Inflammatory macrophage (primary cell): Measurements from ENCODE around the gene CDK4.
"Not testable (repeated sequence)": the region's sequence is repeated elsewhere in the genome, so short reads cannot be mapped to it uniquely, and the experiment has no call there.

Source experiments
- DNase-seq, 2 donors: peaks; one replicate each; pipeline ENCODE4 v3.0.0-alpha.2; 2020 to 2022
- total RNA-seq, 18 experiments: gene quantifications; one replicate each; lab custom pipeline; 2026; ENCODE audit warnings: mixed read lengths in 6 of 18, inconsistent platforms in 2 of 18; lab: John Stamatoyannopoulos, UW

CDK4 gene
- total RNA-seq, result 26.7 to 88.3 (median 65.9) reads per million in 18 experiments

DNA sequence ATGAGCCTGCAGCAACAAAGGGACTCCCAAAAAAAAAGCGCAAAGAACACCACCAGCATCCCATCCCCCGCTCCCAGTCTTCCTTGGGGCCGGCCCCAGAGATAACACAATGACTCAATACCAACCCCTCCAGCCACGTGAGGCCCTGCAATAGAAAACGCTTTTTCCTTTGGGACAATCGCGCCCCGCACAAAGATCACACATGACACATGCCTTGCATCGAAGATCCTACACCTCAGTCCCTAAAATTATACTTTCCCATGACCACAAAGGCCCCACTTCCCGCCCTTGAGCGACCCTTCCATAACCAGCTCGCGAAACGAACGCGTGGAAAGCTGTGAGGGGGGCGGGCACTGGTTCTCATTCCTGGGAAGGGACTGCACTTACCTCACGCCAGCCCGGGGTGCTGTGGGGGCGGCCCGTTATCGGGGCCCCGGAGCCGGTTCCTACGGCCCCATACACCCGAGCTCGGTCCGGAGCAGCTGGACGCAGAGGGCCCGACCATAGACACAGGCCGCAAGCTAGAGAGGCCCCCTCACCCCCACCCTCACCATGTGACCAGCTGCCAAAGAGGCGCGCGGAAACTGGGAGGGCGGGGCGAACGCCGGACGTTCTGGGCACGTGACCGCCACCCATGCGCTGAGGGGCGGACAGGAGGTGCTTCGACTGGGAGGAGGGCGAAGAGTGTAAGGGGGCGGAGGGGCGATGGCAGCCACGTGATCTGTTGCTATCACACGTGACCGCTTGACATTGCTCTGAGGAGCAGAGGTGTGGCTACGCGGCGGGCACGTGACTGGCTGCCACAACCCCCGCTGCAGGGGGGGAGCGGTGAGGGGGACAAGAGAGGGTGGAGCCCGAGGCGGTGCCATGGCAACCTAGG, at the start of gene CDK4:
CDK4 (minus strand) TSS at position 523 of the 880 bp plus-strand sequence. CDS start 593 bp downstream, outside the sequence.
- DNase-seq, result peak; percentile 99

DNA sequence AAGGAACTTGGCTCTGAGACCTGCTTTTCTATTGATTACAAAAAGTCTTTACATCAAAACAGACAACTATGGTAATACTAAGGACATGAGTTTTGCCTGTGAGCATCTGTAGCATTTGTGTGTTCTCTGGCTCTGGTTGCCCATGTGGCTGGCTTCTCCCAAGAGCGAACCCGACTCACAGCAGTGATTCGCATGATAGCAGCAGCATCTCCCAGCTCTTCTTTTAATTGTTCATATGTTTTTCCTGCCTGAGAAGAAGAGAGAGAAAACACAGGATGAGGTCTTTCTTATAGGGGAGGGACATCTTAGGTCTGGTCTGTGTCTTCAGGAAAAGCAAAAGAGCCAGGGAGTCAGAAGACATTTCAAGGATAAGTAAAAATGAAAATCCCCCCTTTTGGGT, 48.9 kb upstream of the CDK4 start:
- DNase-seq, result no peak

DNA sequence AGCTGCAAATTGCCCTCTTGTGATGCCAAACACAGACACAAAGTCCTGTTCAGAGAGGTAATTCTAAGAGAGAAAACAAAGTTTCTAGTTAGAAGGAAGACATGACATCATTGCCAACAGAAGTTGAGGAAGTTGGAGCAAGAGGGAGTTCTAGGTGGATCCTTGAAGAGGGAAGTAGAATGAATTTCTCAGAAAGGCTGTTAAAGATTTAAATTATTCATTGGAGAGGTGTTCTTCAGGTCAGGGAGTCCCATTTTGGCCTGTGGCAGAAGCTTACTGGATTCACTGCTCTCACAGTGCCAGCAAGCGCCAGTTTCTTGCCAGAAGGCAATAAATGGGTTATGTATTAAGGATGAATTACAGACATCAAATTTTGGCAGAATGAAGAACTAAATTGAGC, 45.8 kb upstream of the CDK4 start:
- DNase-seq, result peak; percentile 57 to 70

DNA sequence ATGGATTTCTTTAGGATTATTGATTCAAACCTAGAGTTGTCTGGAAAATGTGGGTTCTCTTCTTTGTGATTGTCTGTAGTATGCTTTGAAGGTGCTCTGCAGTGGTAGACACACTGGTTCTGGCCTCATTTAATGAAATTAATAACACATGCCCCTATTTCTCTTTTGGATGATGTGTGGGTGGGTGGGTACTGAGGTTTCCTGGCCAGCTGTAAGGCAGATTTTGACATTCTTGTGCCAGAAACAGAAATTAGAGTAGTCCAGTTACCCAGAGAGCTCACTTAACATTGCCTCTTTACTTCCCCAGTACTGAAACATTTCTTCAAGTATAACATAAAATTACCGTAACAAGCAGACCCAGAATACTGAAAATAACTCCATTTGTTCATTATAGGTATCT, 44.9 kb upstream of the CDK4 start:
- peak in 1 of 2 donors; percentile 18 for DNase-seq

DNA sequence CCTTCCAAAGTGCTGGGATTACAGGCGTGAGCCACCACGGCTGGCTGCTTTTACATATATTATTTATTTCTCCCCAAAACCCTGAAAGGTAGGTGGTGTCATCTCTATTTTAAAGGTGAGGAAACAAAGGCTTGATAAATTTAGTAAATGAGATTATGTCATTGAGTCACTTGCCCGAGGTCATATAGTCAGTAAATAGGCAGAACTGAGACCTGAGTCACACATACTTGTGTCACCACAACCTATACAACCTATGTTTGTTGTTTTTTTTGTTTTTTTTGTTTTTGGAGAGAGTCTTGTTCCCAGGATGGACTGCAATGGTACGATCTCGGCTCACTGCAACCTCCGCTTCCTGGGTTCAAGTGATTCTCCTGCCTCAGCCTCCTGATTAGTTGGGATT, 43.2 kb upstream of the CDK4 start:
- DNase-seq, result no peak

DNA sequence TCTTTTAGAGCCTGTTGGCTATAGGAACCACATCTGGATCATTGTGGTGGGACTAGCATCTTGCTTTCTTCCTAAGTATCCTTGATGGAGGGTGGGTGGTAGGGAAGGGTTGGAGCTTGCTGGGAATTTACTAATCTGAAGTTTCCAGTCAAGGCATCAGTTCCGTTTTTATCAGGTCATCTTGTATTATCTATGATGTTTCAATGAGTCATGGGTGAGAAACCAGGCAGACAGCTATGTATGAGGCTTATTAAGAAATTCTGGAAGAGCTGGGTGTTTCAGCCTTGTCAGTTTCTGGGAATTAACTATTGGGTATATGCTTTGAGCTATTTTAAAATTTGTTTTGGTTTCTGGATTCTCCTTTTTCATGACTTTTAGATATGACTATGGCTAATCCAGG, 41.8 kb upstream of the CDK4 start:
- DNase-seq, result peak; percentile 45 to 50

DNA sequence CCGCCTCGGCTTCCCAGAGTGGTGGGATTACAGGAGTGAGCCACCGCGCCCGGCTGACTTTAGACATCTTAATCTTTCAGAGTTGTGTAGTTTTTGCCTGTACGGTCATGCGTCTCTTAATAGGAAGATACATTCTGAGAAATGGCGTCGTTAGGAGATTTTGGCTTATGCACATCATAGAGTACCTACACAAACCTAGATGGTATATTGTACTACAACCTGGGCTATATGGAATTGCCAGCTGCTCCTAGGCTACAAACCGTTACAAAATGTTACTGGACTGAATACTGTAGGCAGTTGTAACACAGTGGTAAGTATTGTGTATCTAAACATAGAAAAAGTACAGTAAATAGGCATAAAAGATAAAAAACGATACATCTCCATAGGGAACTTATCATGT, 31.8 kb upstream of the CDK4 start:
- no peak for DNase-seq

DNA sequence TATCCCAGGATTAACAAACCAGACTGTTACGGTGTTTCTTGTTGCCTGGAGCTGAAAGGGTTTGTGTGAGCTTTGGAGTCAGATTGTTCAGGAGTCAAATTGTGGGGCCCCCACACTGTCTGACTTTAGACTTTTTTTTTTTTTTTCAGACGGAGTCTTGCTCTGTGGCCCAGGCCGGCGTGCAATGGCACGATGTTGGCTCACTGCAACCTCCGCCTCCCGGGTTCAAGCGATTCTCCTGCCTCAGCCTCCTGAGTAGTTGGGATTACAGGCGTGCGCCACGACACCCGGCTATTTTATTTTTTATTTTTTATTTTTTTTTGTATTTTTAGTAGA, 31.3 kb upstream of the CDK4 start:
- DNase-seq, result no peak

DNA sequence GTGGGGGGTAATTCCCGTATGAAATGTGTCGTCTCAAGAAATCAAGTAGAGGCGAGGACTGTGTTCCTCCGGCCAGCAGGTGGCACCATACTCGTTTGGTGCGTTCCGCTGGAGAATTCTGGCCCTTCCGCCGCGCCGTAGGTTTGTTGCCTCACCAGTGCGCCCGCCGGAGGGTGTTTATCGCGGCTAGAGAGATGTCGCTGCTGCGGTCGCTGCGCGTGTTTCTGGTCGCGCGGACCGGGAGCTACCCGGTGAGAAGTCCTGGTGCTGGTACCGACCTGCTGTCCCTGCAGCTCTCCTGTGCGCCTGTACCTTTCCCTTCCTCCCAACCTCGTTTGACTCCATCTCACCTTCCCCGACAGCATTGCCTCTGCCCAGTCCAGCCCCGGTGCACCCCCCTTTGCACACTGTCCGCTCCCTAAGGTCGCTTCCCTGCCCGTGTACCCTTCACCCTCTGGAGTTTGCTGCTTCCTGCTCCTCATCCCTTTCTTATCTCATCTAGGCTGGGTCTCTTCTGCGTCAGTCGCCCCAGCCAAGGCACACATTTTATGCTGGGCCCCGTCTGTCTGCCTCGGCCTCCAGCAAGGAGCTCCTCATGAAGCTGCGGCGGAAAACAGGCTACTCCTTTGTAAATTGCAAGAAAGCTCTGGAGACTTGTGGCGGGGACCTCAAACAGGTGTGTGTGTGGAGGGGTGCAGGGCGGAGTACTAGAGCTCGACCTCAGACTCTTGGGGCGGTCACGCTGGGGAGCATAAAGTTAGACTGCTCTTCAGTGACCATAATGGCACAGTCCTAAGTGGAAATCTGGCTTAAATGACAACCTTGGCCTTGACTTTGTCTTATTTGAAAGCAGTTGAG, 30.7 kb upstream of the CDK4 start, which contains the start of gene TSFM:
TSFM (plus strand) TSS at position 180 of the 858 bp plus-strand sequence; CDS start at position 195, 15 bp downstream.
- peak; percentile 96 for DNase-seq

DNA sequence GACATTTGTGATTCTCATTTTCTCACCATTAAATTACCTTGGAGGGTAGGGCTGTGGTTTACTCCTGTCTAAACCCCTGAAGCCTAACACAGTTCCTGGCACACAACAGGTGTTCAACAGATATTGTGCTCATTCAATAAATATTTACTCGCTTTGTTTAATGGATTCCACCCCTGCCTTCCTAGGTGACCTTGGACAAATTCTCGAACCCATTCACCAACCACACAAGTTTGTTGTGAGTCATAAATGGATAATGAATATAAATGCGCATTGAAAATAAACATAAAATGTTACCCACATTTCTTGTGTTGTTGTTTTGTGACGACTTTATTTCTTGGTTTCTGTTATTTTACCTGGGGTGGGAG, 30.1 kb upstream of the CDK4 start:
- no peak for DNase-seq

DNA sequence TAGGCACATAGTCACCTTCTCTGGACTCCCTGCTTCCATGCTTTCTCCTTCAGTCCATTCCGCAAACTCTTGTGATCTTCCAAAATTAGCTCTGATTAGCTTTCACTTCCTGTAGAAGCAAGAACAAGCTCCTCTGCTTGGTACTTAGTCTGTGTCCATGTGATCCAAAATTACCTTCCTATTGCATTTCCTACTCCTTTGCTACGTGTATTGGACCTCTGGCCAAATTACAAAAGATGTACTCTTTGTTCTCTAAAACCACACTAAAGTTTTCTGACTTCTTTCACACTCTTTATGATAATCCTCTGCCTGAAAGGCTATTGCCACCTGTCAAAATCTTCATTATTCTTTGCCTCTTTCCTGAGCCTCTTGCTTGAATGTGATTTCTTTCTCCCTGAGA, 29.7 kb upstream of the CDK4 start:
- DNase-seq, result no peak

DNA sequence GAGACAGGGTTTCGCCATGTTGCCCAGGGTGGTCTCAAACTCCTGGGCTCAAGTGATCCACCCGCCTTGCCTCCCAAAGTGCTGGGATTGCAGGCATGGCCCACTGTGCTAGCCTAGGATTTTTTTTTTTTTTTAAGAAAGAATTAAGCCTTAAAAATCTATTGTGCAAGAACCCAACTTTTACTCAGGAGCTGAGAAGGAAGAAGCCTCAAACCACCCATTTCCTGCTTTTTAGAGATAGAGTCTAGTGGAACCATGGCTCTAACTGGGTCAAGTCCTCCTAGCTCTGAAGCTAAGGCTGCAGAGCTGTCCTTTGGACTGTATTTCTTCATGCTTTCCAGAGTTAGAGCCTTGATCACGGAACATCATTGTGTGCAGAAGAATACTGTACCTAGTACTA, 29.1 kb upstream of the CDK4 start:
- DNase-seq, result peak; percentile 56 to 57

DNA sequence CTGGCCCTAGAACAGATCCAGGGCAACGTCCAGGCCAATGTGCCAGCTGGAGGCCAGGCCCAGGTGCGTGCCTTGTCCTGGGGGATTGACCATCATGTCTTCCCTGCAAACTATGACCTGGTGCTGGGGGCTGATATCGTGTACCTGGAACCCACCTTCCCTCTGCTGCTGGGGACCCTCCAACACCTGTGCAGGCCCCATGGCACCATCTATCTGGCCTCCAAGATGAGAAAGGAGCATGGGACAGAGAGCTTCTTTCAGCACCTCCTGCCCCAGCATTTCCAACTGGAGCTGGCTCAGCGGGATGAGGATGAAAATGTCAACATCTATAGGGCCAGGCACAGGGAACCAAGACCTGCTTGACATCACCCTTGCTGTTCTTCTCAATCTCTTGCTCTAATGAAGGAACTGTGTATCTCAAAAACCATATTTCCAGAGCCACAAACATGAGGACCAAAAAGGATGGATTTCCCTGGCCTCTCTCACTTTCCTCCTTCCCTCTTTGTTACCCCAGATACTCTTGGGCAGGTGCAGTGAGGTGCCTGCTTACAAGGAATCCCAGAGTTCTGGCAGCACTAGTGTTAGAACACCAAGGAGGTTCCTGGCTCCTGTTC, 28.3 kb upstream of the CDK4 start:
- DNase-seq, result no peak

DNA sequence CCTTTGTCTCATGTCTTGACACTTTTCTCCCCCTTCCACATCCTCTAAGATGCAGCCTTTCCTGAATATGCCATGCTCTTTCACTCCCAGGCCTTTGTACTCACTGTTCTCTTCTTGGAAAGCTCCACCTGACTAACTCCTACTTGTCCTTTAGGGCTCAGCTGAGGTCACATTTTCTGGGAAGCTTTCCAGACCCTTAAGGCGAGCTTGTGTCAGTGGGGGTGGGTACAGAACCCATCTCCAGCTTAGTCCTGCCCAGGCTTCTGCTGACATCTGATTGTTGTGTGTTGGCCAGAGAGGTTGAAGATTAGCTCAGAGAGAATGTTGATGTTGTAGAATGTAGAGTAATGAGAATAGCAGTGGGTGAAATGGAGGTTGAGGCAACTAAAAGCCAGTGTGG, 27.6 kb upstream of the CDK4 start:
- DNase-seq, result no peak

DNA sequence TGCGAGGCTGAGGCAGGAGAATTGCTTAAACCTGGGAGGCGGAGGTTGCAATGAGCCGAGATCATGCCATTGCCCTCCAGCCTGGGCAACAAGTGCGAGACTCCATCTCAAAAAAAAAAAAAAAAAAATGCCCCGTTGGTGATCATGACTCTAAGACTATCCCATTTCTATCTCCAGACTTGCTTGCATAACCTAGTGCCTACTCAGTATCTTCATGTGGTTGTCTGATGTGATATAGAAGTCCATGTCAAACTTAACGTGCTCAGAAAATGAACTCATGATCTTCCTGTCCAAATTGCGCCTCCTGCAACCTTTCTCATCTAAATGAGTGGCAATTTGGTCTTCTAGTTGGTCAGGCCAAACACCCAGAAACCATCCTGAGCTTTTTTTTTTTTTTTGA, 25.8 kb upstream of the CDK4 start:
- DNase-seq, result peak in 1 of 2 donors; percentile 31

DNA sequence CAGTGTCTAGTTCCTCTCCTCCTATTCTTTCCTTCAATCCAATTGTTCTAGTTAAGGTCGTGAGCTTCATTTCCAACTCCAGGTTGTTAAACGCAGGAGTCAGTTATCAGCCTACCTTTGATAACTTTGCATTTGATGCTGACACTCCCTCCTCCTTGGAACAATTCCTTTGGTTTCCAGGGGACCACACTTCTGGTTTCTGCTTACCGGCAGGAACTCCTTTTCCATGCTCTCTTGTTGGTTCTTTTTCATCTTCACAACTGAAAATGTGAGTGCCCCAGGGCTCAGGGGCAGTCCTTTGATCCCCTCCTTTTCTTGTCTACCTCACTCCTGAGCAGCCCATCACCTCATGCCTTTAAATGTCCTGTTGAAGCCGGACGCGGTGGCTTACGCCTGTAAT, 25.3 kb upstream of the CDK4 start:
- no peak for DNase-seq

DNA sequence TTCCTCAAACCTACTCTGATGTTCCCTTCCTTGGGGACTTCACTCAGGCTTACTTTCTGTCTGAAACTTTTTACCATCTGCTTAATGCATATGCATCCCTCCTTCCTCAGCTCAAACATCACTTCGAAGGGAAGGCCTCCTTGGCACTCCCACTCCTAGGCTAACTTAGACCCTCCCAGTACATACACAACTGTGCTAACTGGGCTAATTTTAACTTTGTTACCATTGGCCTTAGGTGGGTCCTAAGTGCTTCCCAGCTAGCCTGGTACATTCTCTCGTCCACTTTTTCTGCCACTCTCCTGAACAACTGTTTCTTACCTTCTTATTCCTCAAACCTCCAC, 24.1 kb upstream of the CDK4 start:
- DNase-seq, result no peak

DNA sequence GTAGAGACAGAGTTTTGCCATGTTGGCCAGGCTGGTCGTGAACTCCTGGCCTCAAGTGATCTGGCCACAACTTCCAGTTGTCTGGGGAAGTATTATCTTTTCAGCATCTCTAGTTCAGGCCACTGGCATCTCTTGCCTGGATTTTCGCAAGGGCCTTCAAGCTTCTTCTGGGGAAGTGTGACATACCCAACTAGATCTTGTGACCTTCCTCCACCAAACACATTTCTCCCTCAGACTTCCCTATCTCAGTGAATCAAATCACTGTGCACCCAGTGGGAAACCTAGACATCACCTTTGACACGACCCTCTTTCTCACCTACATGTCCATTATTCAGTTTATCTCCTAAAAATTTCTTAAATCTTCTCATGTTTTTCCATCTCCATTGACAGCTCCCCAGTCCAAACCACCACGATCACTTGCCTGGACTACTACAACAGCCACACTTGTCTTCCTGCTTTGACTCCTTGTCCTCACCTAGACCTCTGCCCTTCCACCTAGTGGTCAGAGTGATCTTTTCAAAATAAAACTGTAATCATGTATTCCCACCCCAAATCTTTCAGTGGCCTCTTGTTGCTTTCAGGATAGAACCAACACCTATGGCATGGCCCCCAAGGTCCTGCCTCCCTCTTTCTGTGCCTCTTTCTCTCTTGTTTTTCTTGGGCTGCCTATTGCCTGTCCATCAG, 23.6 kb upstream of the CDK4 start:
- peak; percentile 91 for DNase-seq

DNA sequence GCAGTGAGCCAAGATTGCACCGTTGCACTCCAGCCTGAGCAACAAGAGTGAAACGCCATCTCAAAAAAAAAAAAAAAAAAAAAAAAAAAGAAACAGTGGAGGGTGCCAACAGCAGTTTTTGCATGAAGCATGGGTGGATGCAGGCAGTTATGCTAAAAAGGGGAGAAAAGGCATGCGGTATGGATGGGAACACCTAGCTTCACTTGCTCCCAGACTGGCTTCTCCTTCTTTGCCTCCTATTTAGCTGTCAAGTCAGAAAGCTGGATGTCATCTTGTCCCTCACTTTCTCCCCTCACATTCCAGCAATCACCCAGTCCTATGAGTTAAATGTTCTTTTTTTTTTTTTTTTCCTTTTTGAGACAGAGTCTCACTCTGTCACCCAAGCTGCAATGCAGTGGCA, 22.9 kb upstream of the CDK4 start:
- no peak for DNase-seq

DNA sequence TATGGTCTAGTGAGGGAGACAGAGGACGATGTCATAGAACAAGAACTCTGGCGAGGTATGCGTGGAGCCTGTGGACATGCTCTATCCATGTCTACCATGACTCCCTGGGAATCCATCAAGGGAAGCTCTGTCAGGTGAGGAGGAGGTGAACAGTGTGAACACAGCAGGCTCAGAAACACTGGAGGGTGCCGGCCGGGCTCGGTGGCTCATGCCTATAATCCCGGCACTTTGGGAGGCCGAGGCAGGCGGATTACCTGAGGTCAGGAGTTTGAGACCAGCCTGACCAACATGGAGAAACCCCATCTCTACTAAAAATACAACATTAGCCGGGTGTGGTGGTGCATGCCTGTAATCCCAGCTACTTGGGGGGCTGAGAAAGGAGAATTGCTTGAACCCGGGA, 22.5 kb upstream of the CDK4 start:
- DNase-seq, result not testable (repeated sequence)

DNA sequence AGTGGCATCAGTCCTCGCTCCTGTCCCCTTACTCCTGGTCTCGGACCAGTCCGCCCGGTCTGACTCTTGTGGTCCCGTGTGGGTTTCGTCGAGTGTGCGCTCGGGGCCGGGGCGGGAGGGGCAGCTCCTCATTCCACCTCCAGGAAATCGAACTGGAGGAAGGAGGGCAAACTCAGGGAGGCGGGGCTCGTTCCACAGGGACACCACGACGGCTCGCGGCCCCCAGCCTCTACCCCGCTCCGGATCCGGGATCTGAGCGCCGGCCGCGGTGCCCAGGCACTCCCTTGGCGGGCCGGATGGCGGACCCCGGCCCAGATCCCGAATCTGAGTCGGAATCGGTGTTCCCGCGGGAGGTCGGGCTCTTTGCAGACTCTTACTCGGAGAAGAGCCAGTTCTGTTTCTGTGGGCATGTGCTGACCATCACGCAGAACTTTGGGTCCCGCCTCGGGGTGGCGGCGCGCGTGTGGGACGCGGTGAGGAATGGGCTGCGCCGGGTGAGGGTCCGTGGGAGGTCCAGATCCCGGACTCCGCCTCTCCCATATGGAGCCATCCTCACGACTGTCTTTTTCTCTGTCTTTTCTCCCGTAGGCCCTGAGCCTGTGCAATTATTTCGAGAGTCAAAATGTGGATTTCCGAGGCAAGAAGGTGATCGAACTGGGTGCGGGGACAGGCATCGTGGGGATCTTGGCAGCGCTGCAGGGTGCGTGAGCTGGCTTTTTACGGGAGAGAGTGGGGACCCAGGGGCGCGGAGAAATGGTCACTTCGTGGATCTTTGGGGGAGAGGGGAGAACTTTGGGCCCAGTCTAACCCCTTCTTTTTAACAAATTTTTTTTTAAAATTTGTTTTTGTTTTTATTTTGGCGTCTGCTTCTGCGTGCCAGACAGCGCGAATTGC, 20.6 kb upstream of the CDK4 start, which contains the start of gene EEF1AKMT3:
EEF1AKMT3 (plus strand) TSS at position 186 of the 894 bp plus-strand sequence; CDS start at position 297, 111 bp downstream.
- peak; percentile 49 to 69 for DNase-seq
